ENCODE measurements around the gene CHM. TPM values are rescaled to one million over a fixed set of nuclear protein-coding genes. Genes with fewer than 3 reads are reported as not detected.
"Not testable (repeated sequence)": the region's sequence is repeated elsewhere in the genome, so short reads cannot be mapped to it uniquely, and the experiment has no call there.

CHM gene
- total RNA-seq, 1 donor from 2014 or later: 43.9 TPM

GRCh38 chrX:86023811-86024210, 23.5 kb downstream of the CHM start:
- peaks cover 6% of the 10 kb centered on the region for H3K36me3 Mint-ChIP-seq
- no peak overlapping the region for H3K4me3 Mint-ChIP-seq
- H3K27me3 Mint-ChIP-seq: no peaks in the 10 kb centered on the region
- no peak overlapping the region for H3K27ac Mint-ChIP-seq
- DNase-seq (ENCODE audit: extremely low spot score, unreplicated experiment): no peak
- no peaks in the 10 kb centered on the region for H3K9me3 Mint-ChIP-seq
- no peak for TF ChIP-seq CTCF (conservative IDR thresholded peaks at IDR 0.05)
- H3K4me1 Mint-ChIP-seq (ENCODE audit: unreplicated experiment): no peaks in the 10 kb centered on the region

GRCh38 chrX:86021652-86022289, 25.6 kb downstream of the CHM start:
- Mint-ChIP-seq H3K27me3 (no peaks in the 10 kb centered on the region), H3K36me3 (peaks cover 12% of the 10 kb centered on the region), H3K27ac (no peak overlapping the region), H3K4me3 (no peak overlapping the region), H3K9me3 (no peaks in the 10 kb centered on the region), H3K4me1 (ENCODE audit: unreplicated experiment) (no peaks in the 10 kb centered on the region)
- TF ChIP-seq CTCF (conservative IDR thresholded peaks at IDR 0.05): no peak
- DNase-seq (ENCODE audit: extremely low spot score, unreplicated experiment): no peak

- H3K27ac Mint-ChIP-seq: no peak overlapping the region
- no peak overlapping the region for H3K4me3 Mint-ChIP-seq
- TF ChIP-seq CTCF (conservative IDR thresholded peaks at IDR 0.05): no peak
- DNase-seq (ENCODE audit: extremely low spot score, unreplicated experiment): no peak
- no peaks in the 10 kb centered on the region for H3K9me3 Mint-ChIP-seq
- peaks cover 25% of the 10 kb centered on the region for H3K4me1 Mint-ChIP-seq (ENCODE audit: unreplicated experiment)
- peaks cover 29% of the 10 kb centered on the region for H3K36me3 Mint-ChIP-seq
- no peaks in the 10 kb centered on the region for H3K27me3 Mint-ChIP-seq
These were observed 31.2 kb downstream of the CHM start for GRCh38 chrX:86016139-86016538.

GRCh38 chrX:86014959-86015358, 32.4 kb downstream of the CHM start:
- not testable (repeated sequence) for H3K27me3 Mint-ChIP-seq; H3K27ac Mint-ChIP-seq; DNase-seq (ENCODE audit: extremely low spot score, unreplicated experiment); H3K9me3 Mint-ChIP-seq; H3K4me3 Mint-ChIP-seq
- peaks cover 25% of the 10 kb centered on the region for H3K4me1 Mint-ChIP-seq (ENCODE audit: unreplicated experiment)
- H3K36me3 Mint-ChIP-seq: peaks cover 34% of the 10 kb centered on the region

- Mint-ChIP-seq H3K4me3 (no peak overlapping the region), H3K27me3 (no peaks in the 10 kb centered on the region), H3K9me3 (no peaks in the 10 kb centered on the region), H3K4me1 (ENCODE audit: unreplicated experiment) (peaks cover 25% of the 10 kb centered on the region), H3K27ac (peak overlapping the region; percentile 50), H3K36me3 (peaks cover 37% of the 10 kb centered on the region)
- DNase-seq (ENCODE audit: extremely low spot score, unreplicated experiment): no peak
- TF ChIP-seq CTCF (conservative IDR thresholded peaks at IDR 0.05): no peak
These were observed 32.9 kb downstream of the CHM start for GRCh38 chrX:86014421-86014820.

- Mint-ChIP-seq H3K27me3 (no peaks in the 10 kb centered on the region), H3K4me1 (ENCODE audit: unreplicated experiment) (peaks cover 25% of the 10 kb centered on the region), H3K36me3 (peaks cover 42% of the 10 kb centered on the region), H3K9me3 (no peaks in the 10 kb centered on the region), H3K4me3 (no peak overlapping the region), H3K27ac (no peak overlapping the region)
- no peak for TF ChIP-seq CTCF (conservative IDR thresholded peaks at IDR 0.05)
- DNase-seq (ENCODE audit: extremely low spot score, unreplicated experiment): no peak
These were observed 33.6 kb downstream of the CHM start for GRCh38 chrX:86013792-86014191.
